GM12878 (cell line): ENCODE measurements around the gene BCKDK. TPM values are rescaled to one million over a fixed set of nuclear protein-coding genes. Genes with fewer than 3 reads are reported as not detected.

ENCODE experiments used
- ATAC-seq: fragments of 200-7000 bp; cut with Tn5 transposase; 3 replicates; pipeline ENCODE4 v1.9.1; 2020; ENCODE audit warnings: mild to moderate bottlenecking, moderate library complexity
- BruUV-seq: library from RNA; stranded (reverse); fragments of 400-500 nt; replicated peaks from 2 replicates; lab custom pipeline; 2021; lab: Mats Ljungman, UMichigan
- CTCF ChIA-PET: fragments of 300-600 bp; sonication (Branson Sonifier 250); formaldehyde crosslinking; extraction: SDS; loops from one replicate; lab custom pipeline; 2021; ENCODE audit warnings: inconsistent platforms; lab: Yijun Ruan, JAX
- POLR2A ChIA-PET: fragments of 350-600 bp; formaldehyde crosslinking; extraction: SDS; loops from one replicate; lab custom pipeline; 2021; ENCODE audit warnings: inconsistent platforms; lab: Charles Lee
- RAD21 ChIA-PET: fragments of 300-600 bp; sonication (Branson Sonifier 250); formaldehyde crosslinking; loops from one replicate; lab custom pipeline; 2023; ENCODE audit warnings: antibody characterized with exemption; ENCODE audit not compliant: unreplicated experiment; lab: Charles Lee
- SMC1A ChIA-PET: fragments of 300-600 bp; sonication (Branson Sonifier 250); formaldehyde crosslinking; loops from one replicate; lab custom pipeline; 2023; ENCODE audit not compliant: unreplicated experiment, uncharacterized antibody; lab: Charles Lee
- DNase-seq: peaks from one replicate; pipeline ENCODE4 v3.0.0-alpha.2; 2011; ENCODE audit warnings: low read depth, low spot score
- FAIRE-seq: peaks from 3 replicates; lab custom pipeline; 2011; peaks lifted over from hg19 to GRCh38; lab: Jason Lieb, UNC
- H2AFZ ChIP-seq: 2 replicates; pipeline ENCODE4 v1.6.0; 2011; ENCODE audit warnings: low read depth, low read length, control low read depth; ENCODE audit not compliant: control insufficient read depth
- H3K27ac ChIP-seq: 2 replicates; pipeline ENCODE4 v1.5.1; 2011; ENCODE audit warnings: control low read depth; ENCODE audit not compliant: control insufficient read depth, insufficient read depth
- H3K27me3 ChIP-seq, 2 experiments: replicated peaks in 1 of 2; 2 replicates each; pipeline versions ENCODE4 v1.6.0 to v1.6.1; 2011; ENCODE audit warnings: low read length in 1 of 2; ENCODE audit not compliant: control insufficient read depth in 2 of 2, insufficient read depth in 2 of 2
- H3K36me3 ChIP-seq, 2 experiments: 2 replicates each; pipeline ENCODE4 v1.5.1; 2011; ENCODE audit warnings: low read length in 1 of 2; ENCODE audit not compliant: control insufficient read depth in 2 of 2, insufficient read depth in 2 of 2
- H3K4me1 ChIP-seq: 2 replicates; pipeline ENCODE4 v1.6.1; 2011; ENCODE audit warnings: mild to moderate bottlenecking, low read length, moderate library complexity, mixed read lengths; ENCODE audit not compliant: control insufficient read depth, insufficient read depth
- H3K4me2 ChIP-seq: 2 replicates; pipeline ENCODE4 v1.6.0; 2011; ENCODE audit warnings: control low read depth; ENCODE audit not compliant: control insufficient read depth, insufficient read depth
- H3K4me3 ChIP-seq: fragments of 200-600 bp; sonication (generic); 2 replicates; pipeline ENCODE4 v1.5.1; 2016
- H3K79me2 ChIP-seq: 2 replicates; pipeline ENCODE4 v1.6.0; 2011; ENCODE audit warnings: low read length; ENCODE audit not compliant: control insufficient read depth, insufficient read depth
- H3K9ac ChIP-seq: 2 replicates; pipeline ENCODE4 v1.8.0; 2011; ENCODE audit warnings: low read length, control low read depth, mixed read lengths; ENCODE audit not compliant: control insufficient read depth, insufficient read depth
- H3K9me3 ChIP-seq: replicated peaks from 3 replicates; pipeline ENCODE4 v1.5.1; 2011; ENCODE audit warnings: mild to moderate bottlenecking, low read length; ENCODE audit not compliant: control insufficient read depth, insufficient read depth
- H4K20me1 ChIP-seq: 2 replicates; pipeline ENCODE4 v1.6.0; 2011; ENCODE audit not compliant: control insufficient read depth, insufficient read depth
- ATF3 ChIP-seq: IDR thresholded peaks from 2 replicates; pipeline ENCODE4 v1.6.1; 2011; ENCODE audit warnings: low read depth, mild to moderate bottlenecking, low read length, moderate library complexity, borderline replicate concordance; ENCODE audit errors: extremely low read depth
- BRCA1 ChIP-seq: IDR thresholded peaks from 2 replicates; pipeline ENCODE4 v1.6.1; 2011; ENCODE audit warnings: low read depth, low read length, improper control_type of control experiment
- FOXM1 ChIP-seq: IDR thresholded peaks from 2 replicates; pipeline ENCODE4 v1.6.1; 2012; ENCODE audit warnings: low read depth, mild to moderate bottlenecking, inconsistent platforms, low read length, moderate library complexity
- GABPA ChIP-seq: IDR thresholded peaks from 2 replicates; pipeline ENCODE4 v1.6.1; 2014; ENCODE audit warnings: antibody characterized with exemption, low read depth, mild to moderate bottlenecking, inconsistent platforms
- HDAC6 ChIP-seq: fragments of 200-600 bp; sonication (generic); IDR thresholded peaks from one replicate; pipeline ENCODE4 v1.8.0; 2017; ENCODE audit warnings: antibody characterized with exemption; ENCODE audit not compliant: unreplicated experiment
- IKZF1 ChIP-seq: fragments of 450-650 bp; conservative IDR thresholded peaks from 2 replicates; pipeline ENCODE4 v1.6.1; 2017; ENCODE audit warnings: antibody characterized with exemption, mild to moderate bottlenecking
- NFIC ChIP-seq: IDR thresholded peaks from 2 replicates; pipeline ENCODE4 v1.6.1; 2012; ENCODE audit warnings: low read depth, mild to moderate bottlenecking, inconsistent platforms, low read length, moderate library complexity
- NR2C2 ChIP-seq: IDR thresholded peaks from 2 replicates; pipeline ENCODE4 v1.6.1; 2011; ENCODE audit warnings: borderline replicate concordance, low read depth; ENCODE audit not compliant: control insufficient read depth, insufficient read length
- RAD21 ChIP-seq: IDR thresholded peaks from 2 replicates; pipeline ENCODE4 v1.6.1; 2011; ENCODE audit warnings: mild to moderate bottlenecking, low read depth, low read length, moderate library complexity; ENCODE audit not compliant: insufficient read depth
- SMAD5 ChIP-seq: IDR thresholded peaks from 2 replicates; pipeline ENCODE4 v1.6.1; 2016; ENCODE audit warnings: antibody characterized with exemption, low read depth
- SUPT20H ChIP-seq: IDR thresholded peaks from 2 replicates; pipeline ENCODE4 v1.6.1; 2011; ENCODE audit warnings: low read depth, mild to moderate bottlenecking, low read length, moderate library complexity, borderline replicate concordance; ENCODE audit not compliant: control insufficient read depth
- TARDBP ChIP-seq: IDR thresholded peaks from 2 replicates; pipeline ENCODE4 v1.6.1; 2016; ENCODE audit warnings: borderline replicate concordance
- ZNF24 ChIP-seq: fragments of 450-650 bp; IDR thresholded peaks from 2 replicates; pipeline ENCODE4 v1.6.1; 2017; ENCODE audit warnings: antibody characterized with exemption, mild to moderate bottlenecking
- WGBS: methylation state at CpG from one replicate; pipeline ENCODE4 v1.1.6; 2016; ENCODE audit warnings: low lambda C conversion rate; ENCODE audit not compliant: insufficient replicate concordance, insufficient coverage; ENCODE audit errors: missing lambda C conversion rate; 5-methylcytosine and 5-hydroxymethylcytosine counted together
- in situ Hi-C: fragments of 300-500 bp; cut with MboI; formaldehyde crosslinking; loops from 9 replicates; pipeline ENCODE4 v1.14.3; 2018; ENCODE audit warnings: mixed read lengths
- intact Hi-C: fragments of 100-400 bp; cut with micrococcal nuclease; formaldehyde crosslinking; loops from one replicate; pipeline ENCODE4 v1.14.2; 2022; ENCODE audit not compliant: unreplicated experiment
- polyA plus RNA-seq, 11 experiments: library from polyadenylated mRNA; depleted of rRNA in 4 of 11; unstranded in 6 of 11; stranded (reverse) in 5 of 11; fragments of >200 nt; fragmentation: Nextera tagmentation in 4 of 11; fragmentation: Illumina TruSeq in 1 of 11; extraction: Ambion mirVana in 4 of 11; extraction: Trizol in 1 of 11; gene quantifications; 1 replicate in 1 of 11; 2 replicates in 10 of 11; pipeline versions ENCODE4 v1.2.1 to v1.2.3, GENCODE V29; 2011 to 2016; ENCODE audit warnings: inconsistent platforms in 2 of 11, missing spikeins in 2 of 11, low read depth in 1 of 11
- total RNA-seq, 4 experiments: library from RNA; depleted of rRNA in 3 of 4; stranded (reverse); fragments of >200 nt in 3 of 4; fragmentation: Illumina TruSeq in 1 of 4; extraction: Trizol in 1 of 4; gene quantifications; 2 replicates each; pipeline versions ENCODE4 v1.2.1 to v1.2.3, GENCODE V29; 2013 to 2021
- TF ChIP-seq, protein P1 (sequence below): fragments of 450-650 bp; conservative IDR thresholded peaks from 2 replicates; pipeline ENCODE4 v1.6.1; 2017; ENCODE audit warnings: mild to moderate bottlenecking, moderate library complexity
- TF ChIP-seq, protein P2 (sequence below): fragments of 150-350 bp; IDR thresholded peaks from 2 replicates; pipeline ENCODE4 v1.6.1; 2014; ENCODE audit warnings: mild to moderate bottlenecking, low read depth, low read length
- TF ChIP-seq, protein P3 (sequence below): IDR thresholded peaks from 2 replicates; pipeline ENCODE4 v1.6.1; 2011; ENCODE audit warnings: borderline replicate concordance, low read depth, mild to moderate bottlenecking, moderate library complexity, low read length; ENCODE audit not compliant: insufficient read depth, poor library complexity, severe bottlenecking

Gene BCKDK
- total and polyA plus RNA-seq, 10 of the 15 experiments (the other 5 are each of a cell fraction or from before 2014, with no cell fraction given), result 0.68 to 56.6 (median 32.8) TPM

- in situ Hi-C loops, result loop anchor here (10.0 kb wide), 1 partner anchor 732 kb away; the partner anchor contains the start of gene ZNF267
- 10% methylated on average over 62 of the region's 89 CpGs for WGBS
- RAD21 ChIA-PET, result interaction anchor here (0.6 to 3.3 kb wide), 44 partner anchors 10 to 735 kb away, joined by 3 to 48 read pairs (median 4); partner anchors contain the start of genes ARMC5, BCKDK, FUS and HSD3B7
- peaks cover 3% of the 10 kb centered on the region; the same call in 1 of the 2 replicates for H4K20me1 ChIP-seq
- intact Hi-C loops, result loop anchor here (1.0 to 5.0 kb wide), 5 partner anchors 35 to 190 kb away; partner anchors contain the start of genes BCKDK, ZNF646 and ZNF668
- BruUV-seq, result no TSS peak
- no peaks in the 10 kb centered on the region for H3K79me2 ChIP-seq
- H2AFZ ChIP-seq, result peak overlapping the region; percentile 84
- SMC1A ChIA-PET, result interaction anchor here (0.8 to 1.7 kb wide), 24 partner anchors 8 to 731 kb away, joined by 3 to 12 read pairs (median 4); partner anchors contain the start of genes ARMC5, FUS, HSD3B7 and KAT8
- peaks cover 9% of the 10 kb centered on the region for H3K4me1 ChIP-seq
- no peaks in the 10 kb centered on the region for H3K9me3 ChIP-seq
- H3K4me2 ChIP-seq, result peak overlapping the region; percentile 89
- peak overlapping the region; percentile 65 for H3K9ac ChIP-seq
- H3K27me3 ChIP-seq, result no peaks in the 10 kb centered on the region
- ATAC-seq, result peak; percentile 95
- CTCF ChIA-PET, result interaction anchor here (0.6 to 3.1 kb wide), 51 partner anchors 9 to 735 kb away, joined by 3 to 23 read pairs (median 4); partner anchors contain the start of genes BCKDK, FUS, HSD3B7 and KAT8
- POLR2A ChIA-PET, result interaction anchor here (0.5 to 2.1 kb wide), 23 partner anchors 15 to 778 kb away, joined by 3 to 24 read pairs (median 4); partner anchors contain the start of genes BCKDK, FUS, KAT8 and PYCARD
- peak overlapping the region; percentile 55 for H3K27ac ChIP-seq
- peak; percentile 94 for FAIRE-seq
- DNase-seq, result peak; percentile 89
- H3K36me3 ChIP-seq, result no peaks in the 10 kb centered on the region
- peak overlapping the region; percentile 63; the same call in 1 of the 2 replicates for H3K4me3 ChIP-seq
- TF ChIP-seq ZNF24 (0 out of 2 replicates have a peak, but pooled peaks have one; percentile 15), NFIC (no peak), BRCA1 (no peak), RAD21 (peak; percentile 63), FOXM1 (no peak), GABPA (no peak), HDAC6 (peak; percentile 34), NR2C2 (no peak), TARDBP (no peak), SMAD5 (no peak), ATF3 (no peak), SUPT20H (no peak), IKZF1 (peak; percentile 87)
- TF ChIP-seq, protein P1, sequence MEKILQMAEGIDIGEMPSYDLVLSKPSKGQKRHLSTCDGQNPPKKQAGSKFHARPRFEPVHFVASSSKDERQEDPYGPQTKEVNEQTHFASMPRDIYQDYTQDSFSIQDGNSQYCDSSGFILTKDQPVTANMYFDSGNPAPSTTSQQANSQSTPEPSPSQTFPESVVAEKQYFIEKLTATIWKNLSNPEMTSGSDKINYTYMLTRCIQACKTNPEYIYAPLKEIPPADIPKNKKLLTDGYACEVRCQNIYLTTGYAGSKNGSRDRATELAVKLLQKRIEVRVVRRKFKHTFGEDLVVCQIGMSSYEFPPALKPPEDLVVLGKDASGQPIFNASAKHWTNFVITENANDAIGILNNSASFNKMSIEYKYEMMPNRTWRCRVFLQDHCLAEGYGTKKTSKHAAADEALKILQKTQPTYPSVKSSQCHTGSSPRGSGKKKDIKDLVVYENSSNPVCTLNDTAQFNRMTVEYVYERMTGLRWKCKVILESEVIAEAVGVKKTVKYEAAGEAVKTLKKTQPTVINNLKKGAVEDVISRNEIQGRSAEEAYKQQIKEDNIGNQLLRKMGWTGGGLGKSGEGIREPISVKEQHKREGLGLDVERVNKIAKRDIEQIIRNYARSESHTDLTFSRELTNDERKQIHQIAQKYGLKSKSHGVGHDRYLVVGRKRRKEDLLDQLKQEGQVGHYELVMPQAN, result peak; percentile 63; the same call in 1 of the 2 replicates
- TF ChIP-seq, protein P2, sequence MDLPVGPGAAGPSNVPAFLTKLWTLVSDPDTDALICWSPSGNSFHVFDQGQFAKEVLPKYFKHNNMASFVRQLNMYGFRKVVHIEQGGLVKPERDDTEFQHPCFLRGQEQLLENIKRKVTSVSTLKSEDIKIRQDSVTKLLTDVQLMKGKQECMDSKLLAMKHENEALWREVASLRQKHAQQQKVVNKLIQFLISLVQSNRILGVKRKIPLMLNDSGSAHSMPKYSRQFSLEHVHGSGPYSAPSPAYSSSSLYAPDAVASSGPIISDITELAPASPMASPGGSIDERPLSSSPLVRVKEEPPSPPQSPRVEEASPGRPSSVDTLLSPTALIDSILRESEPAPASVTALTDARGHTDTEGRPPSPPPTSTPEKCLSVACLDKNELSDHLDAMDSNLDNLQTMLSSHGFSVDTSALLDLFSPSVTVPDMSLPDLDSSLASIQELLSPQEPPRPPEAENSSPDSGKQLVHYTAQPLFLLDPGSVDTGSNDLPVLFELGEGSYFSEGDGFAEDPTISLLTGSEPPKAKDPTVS, result no peak
- TF ChIP-seq, protein P3, sequence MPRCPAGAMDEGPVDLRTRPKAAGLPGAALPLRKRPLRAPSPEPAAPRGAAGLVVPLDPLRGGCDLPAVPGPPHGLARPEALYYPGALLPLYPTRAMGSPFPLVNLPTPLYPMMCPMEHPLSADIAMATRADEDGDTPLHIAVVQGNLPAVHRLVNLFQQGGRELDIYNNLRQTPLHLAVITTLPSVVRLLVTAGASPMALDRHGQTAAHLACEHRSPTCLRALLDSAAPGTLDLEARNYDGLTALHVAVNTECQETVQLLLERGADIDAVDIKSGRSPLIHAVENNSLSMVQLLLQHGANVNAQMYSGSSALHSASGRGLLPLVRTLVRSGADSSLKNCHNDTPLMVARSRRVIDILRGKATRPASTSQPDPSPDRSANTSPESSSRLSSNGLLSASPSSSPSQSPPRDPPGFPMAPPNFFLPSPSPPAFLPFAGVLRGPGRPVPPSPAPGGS, result peak; percentile 81
These were observed 34.2 kb downstream of the BCKDK start for GRCh38 chr16:31142109-31143010.
